Activated T-cell treated with anti-CD3 and anti-CD28 coated beads for 4 hours (primary cell): ENCODE data around the gene NCLN.
"Not testable (repeated sequence)": the region's sequence is repeated elsewhere in the genome, so short reads cannot be mapped to it uniquely, and the experiment has no call there.

ENCODE experiments used
- DNase-seq: peaks from one replicate; pipeline ENCODE4 v3.0.0-alpha.2; 2020

Gene NCLN

DNA sequence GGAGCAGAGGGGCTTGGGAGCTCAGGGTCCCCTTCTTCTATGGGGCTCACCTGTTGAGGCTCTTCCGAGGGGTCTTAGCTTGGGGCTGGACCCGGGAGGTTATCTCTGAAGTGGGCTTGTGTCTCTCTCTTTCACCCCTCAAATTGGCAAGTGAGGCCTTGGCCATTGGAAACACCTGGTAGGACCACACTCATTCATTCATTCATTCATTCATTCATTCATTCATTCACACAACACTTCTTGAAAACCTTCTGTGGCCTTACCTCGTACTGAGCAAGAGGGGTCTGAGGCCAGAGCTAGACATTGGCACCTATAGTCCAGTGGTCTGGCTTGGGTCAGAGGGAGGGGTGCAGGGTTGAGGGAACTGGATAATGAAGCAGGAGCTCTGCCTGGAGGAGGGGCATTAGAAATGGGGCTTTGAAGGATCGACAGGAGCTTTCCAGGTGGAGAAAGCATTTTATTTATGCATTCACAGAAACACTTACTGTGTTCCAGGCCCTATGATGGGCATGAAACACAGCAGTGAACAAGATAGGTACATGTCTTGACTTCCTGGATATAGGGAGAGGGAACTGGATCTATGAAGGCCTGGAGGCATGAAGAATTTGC, 44.3 kb downstream of the NCLN start:
- DNase-seq: no peak

DNA sequence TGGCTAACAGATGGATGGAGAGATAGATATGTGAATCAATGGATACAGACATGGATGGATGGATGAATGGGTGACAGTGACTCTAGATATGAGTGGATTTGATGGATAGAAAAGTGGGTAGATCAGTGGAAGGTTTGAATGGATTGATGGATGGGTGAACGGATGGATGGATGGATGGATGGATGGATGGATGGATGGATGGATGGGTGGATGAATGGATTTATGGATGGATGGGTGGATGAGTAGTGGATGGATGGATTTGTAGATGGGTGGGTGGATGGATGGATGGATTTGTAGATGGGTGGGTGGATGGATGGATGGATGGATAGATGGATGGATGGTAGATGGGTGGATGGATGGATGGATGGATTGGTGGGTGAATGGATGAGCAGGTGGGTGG, 45.6 kb downstream of the NCLN start:
- DNase-seq: no peak

DNA sequence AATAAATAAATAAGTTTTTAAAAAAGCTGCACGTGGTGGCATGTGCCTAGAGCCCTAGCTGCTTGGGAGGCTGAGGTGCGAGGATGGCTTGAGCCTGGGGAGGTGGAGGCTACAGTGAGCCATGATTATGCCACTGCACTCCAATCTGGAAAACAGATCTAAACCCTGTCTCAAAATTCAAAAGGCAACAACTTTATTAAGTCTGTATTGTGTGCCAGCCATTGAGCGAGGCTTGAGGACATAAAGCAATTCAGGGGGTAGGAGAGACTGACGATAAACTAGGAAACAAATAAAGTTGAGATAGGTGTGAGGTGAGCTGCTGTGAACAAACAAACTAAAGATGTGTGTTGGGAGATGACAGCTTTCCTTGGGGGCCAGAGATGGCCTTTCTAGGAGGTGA, 47.4 kb downstream of the NCLN start:
- DNase-seq: no peak

GRCh38 chr19:3233831-3234230, 48.1 kb downstream of the NCLN start:
- no peak for DNase-seq

DNA sequence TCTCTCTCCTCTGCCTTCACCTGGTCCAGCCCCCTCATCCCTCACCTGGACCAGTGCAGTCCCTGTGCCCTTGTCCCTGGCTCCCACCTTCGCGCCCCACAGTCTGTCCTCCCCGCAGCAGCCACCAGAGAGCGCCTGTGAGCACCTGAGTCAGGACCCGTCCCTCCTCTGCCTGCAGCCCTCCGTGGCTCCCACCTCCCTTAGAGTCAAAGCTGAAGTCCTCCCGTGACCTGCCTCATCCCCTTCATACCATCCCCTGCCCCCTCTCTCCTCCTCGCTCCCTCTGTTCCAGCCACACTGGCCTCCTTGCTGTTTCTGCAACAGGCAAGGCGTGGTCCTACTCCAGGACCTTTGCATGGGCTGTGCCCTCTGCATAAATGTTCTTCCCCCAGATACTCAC, 49.1 kb downstream of the NCLN start:
- DNase-seq: no peak

- not testable (repeated sequence) for DNase-seq
These were observed 49.9 kb downstream of the NCLN start for GRCh38 chr19:3235604-3236003.

DNA sequence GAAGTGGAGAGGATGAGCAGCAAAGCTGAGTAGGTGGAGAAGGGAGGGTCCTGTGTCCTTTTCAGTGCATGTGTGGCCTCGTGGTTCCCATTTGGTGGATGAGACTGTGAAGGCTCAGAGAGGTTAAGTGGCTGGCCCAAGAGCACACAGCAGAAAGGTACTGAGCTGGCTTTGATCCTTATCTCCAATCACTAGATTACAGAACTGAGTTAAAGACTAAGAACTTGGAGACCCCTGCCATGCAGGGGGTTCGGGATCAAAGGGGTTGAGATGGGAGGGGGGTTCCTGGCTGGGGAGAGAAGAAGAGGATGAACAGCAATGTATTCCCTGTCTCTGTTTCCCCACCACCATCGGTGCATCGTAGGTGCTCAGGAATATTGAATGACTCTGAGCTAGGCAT, 50.5 kb downstream of the NCLN start:
- no peak for DNase-seq

DNA sequence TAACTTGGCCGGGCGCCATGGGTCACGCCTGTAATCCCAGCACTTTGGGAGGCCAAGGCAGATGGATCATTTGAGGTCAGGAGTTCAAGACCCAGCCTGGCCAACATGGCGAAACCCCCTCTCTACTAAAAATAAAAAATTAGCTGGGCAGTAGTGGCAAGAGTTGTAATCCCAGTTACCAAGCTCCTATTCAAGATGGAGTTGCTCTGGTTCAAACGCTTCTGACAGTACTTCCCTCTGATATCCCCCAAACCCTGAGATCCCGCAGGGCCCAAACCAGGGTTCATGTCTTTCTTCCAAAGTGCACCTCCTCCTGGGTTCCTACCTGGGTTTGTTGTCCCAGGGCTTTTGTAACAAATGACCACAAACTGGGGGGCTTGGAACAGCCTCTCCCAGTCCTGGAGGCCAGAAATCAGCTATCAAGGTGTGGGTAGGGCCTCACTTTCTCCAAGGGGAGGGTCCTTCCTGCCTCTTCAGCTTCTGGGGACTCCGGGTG, 52.4 kb downstream of the NCLN start:
- DNase-seq: no peak

DNA sequence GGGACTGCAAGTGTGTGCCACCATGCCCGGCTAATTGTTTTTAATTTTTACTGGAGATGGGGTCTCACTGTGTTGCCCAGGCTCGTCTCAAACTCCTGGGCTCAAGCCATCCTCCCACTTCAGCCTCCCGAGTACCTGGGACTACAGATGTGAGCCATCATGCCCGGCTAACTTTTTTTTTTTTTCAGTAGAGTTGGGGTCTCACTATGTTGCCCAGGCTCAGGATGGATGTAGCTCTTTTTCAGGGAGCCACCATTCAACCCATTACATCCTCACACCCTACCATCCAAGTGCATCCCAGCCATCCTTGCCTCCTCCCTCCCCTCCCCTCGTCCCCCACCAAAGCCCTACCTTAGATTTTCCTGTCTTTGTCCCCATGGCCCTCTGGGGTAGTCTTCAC, 53.6 kb downstream of the NCLN start:
- DNase-seq: no peak

DNA sequence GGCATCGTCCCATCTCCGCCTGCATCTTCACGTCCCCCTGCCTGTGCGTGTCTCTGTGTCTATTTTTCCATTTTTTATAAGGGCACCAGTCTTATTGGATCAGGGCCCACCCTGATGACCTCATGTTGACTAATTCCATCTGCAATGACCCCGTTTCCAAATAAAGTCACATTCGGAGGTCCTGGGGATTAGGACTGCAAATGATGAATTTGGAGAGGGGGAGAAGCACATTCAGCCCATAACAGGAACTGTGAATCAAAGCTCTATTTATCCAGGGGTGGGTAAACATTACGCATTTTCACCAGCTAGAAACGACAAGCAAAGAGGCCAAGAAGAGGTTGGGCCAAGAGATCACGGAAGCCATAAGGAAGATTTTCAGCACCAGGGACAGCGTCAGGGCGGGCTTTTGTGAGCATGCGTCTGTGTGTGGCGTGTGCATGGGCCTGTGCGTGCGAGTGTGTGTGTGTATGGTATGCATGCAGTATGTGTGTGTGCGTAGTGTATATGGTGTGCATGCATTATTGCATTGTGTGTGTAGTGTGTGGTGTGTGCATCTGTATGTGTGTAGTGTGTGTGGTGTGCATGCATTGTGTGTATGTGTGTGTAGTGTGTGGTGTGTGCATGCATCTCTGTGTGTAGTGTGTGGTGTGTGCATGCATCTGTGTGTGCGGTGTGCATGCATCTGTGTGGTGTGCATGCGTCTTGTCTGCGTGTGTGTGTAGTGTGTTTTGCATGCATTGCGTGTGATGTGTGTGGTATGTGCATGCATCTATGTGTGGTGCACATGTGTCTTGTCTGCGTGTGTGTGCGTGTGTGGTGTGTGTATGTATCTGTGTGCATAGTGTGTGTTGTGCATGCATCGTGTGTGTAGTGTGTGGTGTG, 58.3 kb downstream of the NCLN start:
- peak; percentile 5 for DNase-seq

DNA sequence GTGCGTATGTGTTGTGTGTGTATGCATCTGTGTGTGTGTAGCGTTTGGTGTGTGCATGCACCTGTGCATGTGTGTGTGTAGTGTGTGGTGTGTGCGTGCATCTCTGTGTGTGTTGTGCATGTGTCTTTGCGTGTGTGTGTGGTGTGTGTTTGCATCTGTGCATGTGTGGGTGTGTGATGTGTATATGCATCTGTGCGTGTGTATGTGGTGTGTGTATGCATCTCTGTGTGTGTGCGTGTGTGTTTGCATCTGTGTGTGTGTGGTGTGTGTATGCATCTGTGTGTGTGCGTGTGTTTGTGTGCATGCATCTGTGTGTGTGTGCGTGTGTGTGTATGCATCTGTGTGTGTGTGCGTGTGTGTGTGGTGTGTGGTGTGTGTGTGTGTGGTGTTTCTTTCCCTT, 59.3 kb downstream of the NCLN start:
- DNase-seq: no peak

DNA sequence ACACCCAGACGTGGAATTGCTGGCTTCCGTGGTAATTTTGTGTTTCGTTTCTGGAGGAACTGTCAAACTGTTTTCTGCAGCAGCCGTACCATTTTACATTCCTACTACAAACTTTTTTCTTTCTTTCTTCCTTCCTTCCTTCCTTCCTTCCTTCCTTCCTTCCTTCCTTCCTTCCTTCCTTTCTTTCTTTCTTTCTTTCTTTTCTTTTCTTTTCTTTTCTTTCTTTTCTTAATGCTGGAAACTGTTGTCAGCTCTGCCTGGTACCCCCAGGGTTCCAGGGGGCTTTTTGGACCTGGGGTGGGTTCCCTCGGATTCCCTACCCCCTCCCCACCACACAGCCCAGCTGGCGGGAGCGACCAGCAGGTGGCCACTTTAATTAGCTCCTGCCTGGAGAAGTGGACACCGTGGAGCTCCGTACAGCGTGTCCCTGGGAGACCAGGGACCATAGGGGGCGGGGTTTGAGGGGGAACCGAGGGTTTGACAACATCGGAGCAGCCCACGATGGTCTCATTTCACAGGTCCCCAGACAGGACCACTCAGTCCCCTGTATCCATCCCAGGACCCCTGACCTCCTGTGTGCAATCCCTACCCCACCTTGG, 63.1 kb downstream of the NCLN start:
- no peak for DNase-seq

DNA sequence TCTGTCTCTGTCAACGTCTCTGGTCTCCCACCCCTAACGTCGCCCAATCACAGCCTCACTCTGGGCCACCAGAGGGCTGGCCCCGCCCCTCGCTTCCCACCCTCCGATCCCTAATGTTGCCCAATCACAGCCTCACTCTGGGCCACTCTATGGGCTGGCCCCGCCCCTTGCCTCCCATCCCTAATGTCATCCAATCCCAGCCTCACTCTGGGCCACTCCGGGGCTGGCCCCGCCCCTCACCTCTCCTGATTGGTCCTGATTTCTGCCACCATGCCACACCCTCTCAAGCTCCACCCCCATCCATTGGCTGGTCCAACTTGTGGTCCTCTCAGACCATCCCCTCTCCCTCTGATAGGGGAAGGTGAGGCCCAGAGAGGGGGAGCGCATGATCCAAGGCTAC, 63.7 kb downstream of the NCLN start:
- no peak for DNase-seq

DNA sequence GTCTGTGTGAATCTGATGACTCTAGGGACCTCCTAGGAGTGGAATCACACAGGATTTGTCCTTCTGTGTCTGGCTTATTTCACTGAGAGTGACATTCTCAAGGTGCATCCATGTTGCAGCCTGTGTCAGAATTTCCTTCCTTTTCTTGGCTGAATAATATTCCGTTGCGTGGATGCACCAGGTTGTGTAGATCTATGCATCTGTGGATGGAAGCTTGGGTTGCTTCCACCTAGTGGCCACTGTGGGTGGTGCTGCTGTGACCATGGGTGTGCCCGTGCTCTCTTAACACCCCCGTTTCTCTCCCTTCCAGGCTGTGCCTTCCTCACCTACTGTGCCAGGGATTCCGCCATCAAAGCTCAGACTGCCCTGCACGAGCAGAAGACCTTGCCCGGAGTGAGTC, 64.9 kb downstream of the NCLN start:
- peak; percentile 35 for DNase-seq

GRCh38 chr19:3251229-3251628, 65.5 kb downstream of the NCLN start:
- DNase-seq: no peak

DNA sequence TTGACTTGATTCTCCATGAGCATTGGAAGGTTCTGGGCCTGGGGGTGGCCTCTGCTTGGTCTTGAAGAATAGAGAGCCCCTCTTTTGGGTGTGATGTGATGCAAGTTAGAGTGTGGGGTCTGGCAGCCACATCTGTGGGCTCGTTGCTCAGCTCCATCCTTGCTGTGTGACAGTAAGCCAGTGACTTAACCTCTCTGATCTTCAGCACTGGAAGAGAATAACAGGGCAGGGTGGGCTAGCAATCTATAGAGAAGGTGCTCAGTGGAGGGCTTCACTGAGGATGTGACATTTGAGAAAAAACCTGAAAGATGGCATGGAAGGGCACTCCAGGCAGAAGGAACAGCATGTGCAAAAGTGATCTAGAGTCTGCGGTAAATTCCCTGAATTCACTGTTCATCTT, 66.9 kb downstream of the NCLN start:
- DNase-seq: no peak

DNA sequence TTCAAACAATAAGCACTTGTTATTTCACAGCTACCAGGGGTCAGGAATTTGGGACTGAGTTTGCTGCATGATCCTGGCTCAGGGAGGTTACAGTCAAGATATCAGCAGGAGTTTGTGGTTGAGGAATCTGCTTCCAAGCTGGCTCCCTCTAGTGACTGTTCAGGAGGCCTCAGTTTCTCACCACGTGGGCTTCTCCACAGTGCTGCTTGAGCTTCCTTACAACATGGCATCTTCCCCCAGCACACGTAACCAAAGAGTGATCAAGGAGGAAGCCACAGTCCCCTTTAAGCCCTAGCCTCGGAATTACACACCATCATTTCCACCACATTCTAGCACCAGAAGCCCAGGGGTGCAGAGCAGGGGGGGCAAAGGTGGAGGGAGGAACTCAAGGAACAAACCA, 67.5 kb downstream of the NCLN start:
- DNase-seq: no peak

GRCh38 chr19:3254520-3254919, 68.8 kb downstream of the NCLN start:
- DNase-seq: no peak

- DNase-seq: no peak
These were observed 71.3 kb downstream of the NCLN start for GRCh38 chr19:3257071-3257470.
